ENCODE data around the gene IL2RA. TPM values are rescaled to one million over a fixed set of nuclear protein-coding genes. Genes with fewer than 3 reads are reported as not detected.

IL2RA gene
- total RNA-seq, 1 experiment from 2014 or later: not detected

- no peak overlapping the region for H2AFZ ChIP-seq (ENCODE audit: low read length)
- Mint-ChIP-seq H3K27me3 (ENCODE audit: low read depth) (peaks cover 8% of the 10 kb centered on the region), H3K4me1 (peaks cover 8 to 10% of the 10 kb centered on the region in 2 experiments), H3K27ac (no peak overlapping the region), H3K36me3 (ENCODE audit: insufficient read depth in 1 of 3, low read depth in 3 of 3) (no peaks in the 10 kb centered on the region), H3K4me3 (no peak overlapping the region), H3K9me3 (no peaks in the 10 kb centered on the region)
- H3K18ac ChIP-seq (ENCODE audit: insufficient read length, low read depth, low read length): no peak overlapping the region
- H3K56ac ChIP-seq (ENCODE audit: insufficient read length, low read depth, low read length): no peak overlapping the region
- no peak overlapping the region for H4K8ac ChIP-seq (replicated peaks; ENCODE audit: insufficient read length, low read depth, low read length)
- no peaks in the 10 kb centered on the region for H4K20me1 ChIP-seq (ENCODE audit: control insufficient read depth, insufficient read depth, insufficient read length)
- no peak overlapping the region for H4K5ac ChIP-seq (ENCODE audit: insufficient read length, low read depth, low read length)
- H3K9me3 ChIP-seq (ENCODE audit: control insufficient read depth, low read depth, low read length): no peaks in the 10 kb centered on the region
- no peak overlapping the region for H3K4ac ChIP-seq (ENCODE audit: low read depth, low read length)
- no peak overlapping the region for H3K9ac ChIP-seq (ENCODE audit: extremely low read depth, insufficient read length, low read length)
- WGBS (ENCODE audit: extremely low coverage, insufficient read length, low lambda C conversion rate): no CpG with 5 or more reads among the region's 5 CpGs
- H4K91ac ChIP-seq (ENCODE audit: insufficient read length, low read depth, low read length): no peak overlapping the region
- no peak overlapping the region for H2BK20ac ChIP-seq (ENCODE audit: low read depth, low read length, poor library complexity, severe bottlenecking)
- no peaks in the 10 kb centered on the region for H3K27me3 ChIP-seq (ENCODE audit: insufficient read depth, low read length)
- DNase-seq: peak; percentile 3
- no peak overlapping the region for H2BK12ac ChIP-seq (ENCODE audit: insufficient read length, low read depth, low read length)
- no peaks in the 10 kb centered on the region for H3K79me1 ChIP-seq (ENCODE audit: insufficient read depth, low read depth, low read length, poor library complexity, severe bottlenecking)
- H2AK5ac ChIP-seq (ENCODE audit: insufficient read length, low read length): no peak overlapping the region
- H3K27ac ChIP-seq (ENCODE audit: insufficient read length, low read depth, low read length): no peak overlapping the region
- H3K79me2 ChIP-seq (ENCODE audit: insufficient read depth, low read length): no peaks in the 10 kb centered on the region
- H2BK15ac ChIP-seq (ENCODE audit: low read depth, low read length): no peak overlapping the region
- H2BK120ac ChIP-seq (ENCODE audit: low read depth, low read length, poor library complexity, severe bottlenecking): no peak overlapping the region
- H3T11ph ChIP-seq (ENCODE audit: low read length): no peak overlapping the region
- TF ChIP-seq CTCF (conservative IDR thresholded peaks at IDR 0.05): no peak
- no peak overlapping the region for H3K14ac ChIP-seq (ENCODE audit: insufficient read depth, low read length)
- no peak overlapping the region for H3K4me2 ChIP-seq (ENCODE audit: insufficient read depth, insufficient read length, low read length)
- no peak overlapping the region for H2BK5ac ChIP-seq (ENCODE audit: insufficient read length, low read length)
- H3K23me2 ChIP-seq (ENCODE audit: insufficient read length, low read depth, low read length, poor library complexity, severe bottlenecking): no peaks in the 10 kb centered on the region
- no peaks in the 10 kb centered on the region for H3K4me1 ChIP-seq (ENCODE audit: insufficient read depth, low read length)
- no peak overlapping the region for H3K23ac ChIP-seq (ENCODE audit: insufficient read length, low read depth, low read length)
These were observed 7.3 kb downstream of the IL2RA start for GRCh38 chr10:6054884-6055283.

Measured in H9 (cell line).